Islet precursor cell (in vitro differentiated cells): ENCODE measurements around the gene PRR16.
A peak's percentile ranks its signal among the peaks of the same experiment; 100 is the strongest.
"Not testable (repeated sequence)": the region's sequence is repeated elsewhere in the genome, so short reads cannot be mapped to it uniquely, and the experiment has no call there.

Experiments
- DNase-seq: peaks from one replicate; pipeline ENCODE4 v3.0.0-alpha.2; 2018

The PRR16 gene

GRCh38 chr5:120678279-120678678 is 214.2 kb downstream of the PRR16 start:
- DNase-seq = no peak

GRCh38 chr5:120682851-120683250 is 218.8 kb downstream of the PRR16 start:
- DNase-seq = no peak

GRCh38 chr5:120683580-120683979 is 219.5 kb downstream of the PRR16 start:
- no peak for DNase-seq

- no peak for DNase-seq
Measured at GRCh38 chr5:120684213-120684612, 220.1 kb downstream of the PRR16 start.

GRCh38 chr5:120684749-120685415 is 220.8 kb downstream of the PRR16 start:
- DNase-seq = peak; percentile 65

GRCh38 chr5:120690621-120691407 is 226.7 kb downstream of the PRR16 start:
- DNase-seq = no peak

GRCh38 chr5:120692325-120692724 is 228.2 kb downstream of the PRR16 start:
- DNase-seq = no peak

GRCh38 chr5:120695368-120695880 is 231.3 kb downstream of the PRR16 start:
- no peak for DNase-seq

- no peak for DNase-seq
Measured at GRCh38 chr5:120697147-120697546, 233.0 kb downstream of the PRR16 start.

- DNase-seq = not testable (repeated sequence)
Measured at GRCh38 chr5:120697670-120698327, 233.7 kb downstream of the PRR16 start.

GRCh38 chr5:120700653-120701052 is 236.6 kb downstream of the PRR16 start:
- DNase-seq = not testable (repeated sequence)

GRCh38 chr5:120702817-120703538 is 238.9 kb downstream of the PRR16 start:
- DNase-seq = not testable (repeated sequence)

GRCh38 chr5:120703918-120704587 is 240.0 kb downstream of the PRR16 start:
- DNase-seq = no peak

- no peak for DNase-seq
Measured at GRCh38 chr5:120706877-120707276, 242.8 kb downstream of the PRR16 start.

- no peak for DNase-seq
Measured at GRCh38 chr5:120717381-120717780, 253.3 kb downstream of the PRR16 start.

GRCh38 chr5:120730214-120730613 is 266.1 kb downstream of the PRR16 start:
- DNase-seq = no peak

- peak; percentile 57 for DNase-seq
Measured at GRCh38 chr5:120734033-120734432, 269.9 kb downstream of the PRR16 start.

GRCh38 chr5:120735076-120735475 is 271.0 kb downstream of the PRR16 start:
- no peak for DNase-seq
